HEK293T (cell line): ENCODE results near the gene HK2.
"Not testable (repeated sequence)": the region's sequence is repeated elsewhere in the genome, so short reads cannot be mapped to it uniquely, and the experiment has no call there.

Experiments
- BHLHE40 ChIP-seq: fragments of 450-650 bp; IDR thresholded peaks from 2 replicates; pipeline ENCODE4 v1.6.1; 2016; ENCODE audit warnings: mild to moderate bottlenecking, moderate library complexity, borderline replicate concordance
- ELF4 ChIP-seq: fragments of 450-650 bp; IDR thresholded peaks from 2 replicates; pipeline ENCODE4 v1.6.1; 2017; ENCODE audit warnings: antibody characterized with exemption
- FOXA1 ChIP-seq: fragments of 450-650 bp; IDR thresholded peaks from 2 replicates; pipeline ENCODE4 v1.6.1; 2016; ENCODE audit warnings: mild to moderate bottlenecking
- FOXK2 ChIP-seq: fragments of 450-650 bp; IDR thresholded peaks from 2 replicates; pipeline ENCODE4 v1.6.1; 2016; ENCODE audit warnings: mild to moderate bottlenecking
- FOXM1 ChIP-seq: fragments of 450-650 bp; IDR thresholded peaks from 2 replicates; pipeline ENCODE4 v1.6.1; 2017; ENCODE audit warnings: mild to moderate bottlenecking, borderline replicate concordance
- HDGF ChIP-seq: fragments of 450-650 bp; IDR thresholded peaks from 2 replicates; pipeline ENCODE4 v1.6.1; 2017; ENCODE audit warnings: antibody characterized with exemption, borderline replicate concordance
- TF ChIP-seq, protein P1 (sequence below): fragments of 450-650 bp; IDR thresholded peaks from 2 replicates; pipeline ENCODE4 v1.6.1; 2016

DNA sequence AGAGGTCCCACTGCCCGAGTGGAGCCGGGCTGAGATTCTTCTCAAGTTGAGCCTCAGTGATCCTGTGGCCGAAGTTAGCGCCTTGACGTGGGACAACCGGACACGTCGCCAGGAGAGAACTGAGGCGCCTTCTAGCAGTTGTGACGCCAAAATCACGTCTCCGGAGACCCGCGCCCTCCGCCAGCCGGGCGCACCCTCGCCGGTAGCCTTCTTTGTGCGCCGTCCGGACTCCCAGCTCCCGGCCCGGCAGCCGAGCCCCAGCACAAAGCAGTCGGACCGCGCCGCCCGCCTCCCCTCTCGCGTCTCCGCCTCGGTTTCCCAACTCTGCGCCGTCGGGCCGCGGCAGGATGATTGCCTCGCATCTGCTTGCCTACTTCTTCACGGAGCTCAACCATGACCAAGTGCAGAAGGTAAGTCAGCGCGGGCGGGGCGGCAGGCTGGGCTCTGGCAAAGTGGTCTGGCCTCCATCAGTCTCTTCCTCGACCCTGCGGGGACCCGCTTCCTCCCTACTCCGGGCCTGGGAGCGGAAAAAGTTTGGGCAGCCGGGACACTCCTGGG lies 386 bp downstream of the HK2 start:
- not testable (repeated sequence) for TF ChIP-seq HDGF, FOXK2, BHLHE40, FOXA1, FOXM1, ELF4
- TF ChIP-seq, protein P1, sequence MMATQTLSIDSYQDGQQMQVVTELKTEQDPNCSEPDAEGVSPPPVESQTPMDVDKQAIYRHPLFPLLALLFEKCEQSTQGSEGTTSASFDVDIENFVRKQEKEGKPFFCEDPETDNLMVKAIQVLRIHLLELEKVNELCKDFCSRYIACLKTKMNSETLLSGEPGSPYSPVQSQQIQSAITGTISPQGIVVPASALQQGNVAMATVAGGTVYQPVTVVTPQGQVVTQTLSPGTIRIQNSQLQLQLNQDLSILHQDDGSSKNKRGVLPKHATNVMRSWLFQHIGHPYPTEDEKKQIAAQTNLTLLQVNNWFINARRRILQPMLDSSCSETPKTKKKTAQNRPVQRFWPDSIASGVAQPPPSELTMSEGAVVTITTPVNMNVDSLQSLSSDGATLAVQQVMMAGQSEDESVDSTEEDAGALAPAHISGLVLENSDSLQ: not testable (repeated sequence)
